GM21717 (cell line): ENCODE measurements around the gene BACH2.
"Not testable (repeated sequence)": the region's sequence is repeated elsewhere in the genome, so short reads cannot be mapped to it uniquely, and the experiment has no call there.

Source experiments
- ATAC-seq: cut with Tn5 transposase; IDR thresholded peaks from one replicate; pipeline ENCODE4 v1.9.1; 2021; ENCODE audit warnings: mild to moderate bottlenecking, moderate library complexity; ENCODE audit not compliant: unreplicated experiment

Gene BACH2

GRCh38 chr6:90186637-90187371 is 109.8 kb downstream of the BACH2 start:
- ATAC-seq = no peak

- no peak for ATAC-seq
Observed at GRCh38 chr6:90186026-90186425, 110.6 kb downstream of the BACH2 start.

- ATAC-seq = no peak
Observed at GRCh38 chr6:90184334-90185298, 112.0 kb downstream of the BACH2 start.

GRCh38 chr6:90183587-90184333 is 112.9 kb downstream of the BACH2 start:
- ATAC-seq = no peak

- ATAC-seq = no peak
Observed at GRCh38 chr6:90180526-90180925, 116.1 kb downstream of the BACH2 start.

GRCh38 chr6:90179190-90180169 is 117.2 kb downstream of the BACH2 start:
- no peak for ATAC-seq

- ATAC-seq = no peak
Observed at GRCh38 chr6:90178384-90178855, 118.2 kb downstream of the BACH2 start.

- no peak for ATAC-seq
Observed at GRCh38 chr6:90177544-90178383, 118.9 kb downstream of the BACH2 start.

- peak; percentile 76 for ATAC-seq
Observed at GRCh38 chr6:90175627-90176538, 120.8 kb downstream of the BACH2 start.

GRCh38 chr6:90173262-90173925 is 123.2 kb downstream of the BACH2 start:
- ATAC-seq = no peak

GRCh38 chr6:90170601-90171000 is 126.0 kb downstream of the BACH2 start:
- ATAC-seq = no peak

- no peak for ATAC-seq
Observed at GRCh38 chr6:90169374-90169773, 127.3 kb downstream of the BACH2 start.

- no peak for ATAC-seq
Observed at GRCh38 chr6:90168693-90169131, 127.9 kb downstream of the BACH2 start.

GRCh38 chr6:90167514-90168379 is 128.9 kb downstream of the BACH2 start:
- ATAC-seq = no peak

- not testable (repeated sequence) for ATAC-seq
Observed at GRCh38 chr6:90166155-90166924, 130.3 kb downstream of the BACH2 start.
